ENCODE data around the gene SUMO3. TPM values are rescaled to one million over a fixed set of nuclear protein-coding genes. Genes with fewer than 3 reads are reported as not detected.

SUMO3 gene
- total RNA-seq, 1 donor from 2014 or later = 90.3 TPM

DNA sequence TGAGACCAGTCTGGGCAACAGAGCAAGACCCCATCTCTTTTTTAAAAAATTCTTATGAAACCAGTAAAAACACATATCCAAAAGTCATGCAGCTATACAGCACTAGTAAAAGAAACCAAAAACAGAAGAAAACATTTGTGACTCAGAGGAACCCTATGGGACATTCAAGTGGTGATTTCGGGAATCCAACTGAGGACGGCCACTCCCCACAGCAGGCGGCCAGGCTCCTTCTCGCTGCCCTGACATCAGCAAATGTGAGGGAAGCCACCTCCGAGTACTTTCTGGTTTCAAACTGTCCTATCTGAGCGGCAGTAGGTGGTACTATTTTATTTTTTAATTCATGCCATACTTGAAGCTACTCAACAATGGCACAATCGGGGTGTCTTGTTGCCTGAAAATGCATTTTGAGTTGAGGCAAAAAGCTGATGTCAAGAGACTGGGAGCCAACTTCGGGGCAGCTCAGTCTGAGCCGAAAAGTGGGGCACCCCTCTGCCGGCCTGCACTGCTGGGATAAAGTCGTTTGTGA lies 3.3 kb downstream of the SUMO3 start:
- intact Hi-C loops (cut with micrococcal nuclease) = loop anchor here (5.0 to 10.0 kb wide), 3 partner anchors 113 to 1840 kb away; partner anchors contain the start of genes PCBP3 and PKNOX1
- Mint-ChIP-seq H3K36me3 (ENCODE audit: low read depth) (peaks cover 13% of the 10 kb centered on the region), H3K4me3 (no peak overlapping the region), H3K4me1 (peaks cover 15% of the 10 kb centered on the region), H3K27me3 (no peaks in the 10 kb centered on the region), H3K27ac (no peak overlapping the region), H3K9me3 (no peaks in the 10 kb centered on the region)
- DNase-seq = no peak

DNA sequence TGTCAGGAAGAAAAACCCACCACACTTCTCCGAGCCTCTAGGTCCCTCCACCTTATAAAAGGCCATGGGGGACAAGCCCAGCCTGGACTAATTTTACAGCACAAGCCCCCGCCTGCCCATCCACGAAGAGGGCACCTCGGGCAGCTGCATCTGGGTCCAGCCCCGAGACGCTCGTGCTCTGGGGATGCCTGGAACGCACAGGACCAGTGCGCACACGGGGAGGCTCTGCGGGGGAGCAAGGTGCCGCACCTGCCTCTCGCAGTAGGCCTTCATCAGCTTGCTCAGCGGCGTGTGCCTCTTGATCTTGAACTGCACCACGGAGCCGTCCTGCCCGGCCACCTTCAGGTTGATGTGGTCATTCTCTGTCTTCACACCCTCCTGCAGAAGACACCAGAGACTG lies 4.1 kb downstream of the SUMO3 start:
- Mint-ChIP-seq H3K27me3 (no peaks in the 10 kb centered on the region), H3K4me3 (no peak overlapping the region), H3K36me3 (ENCODE audit: low read depth) (peaks cover 20% of the 10 kb centered on the region), H3K4me1 (peaks cover 15% of the 10 kb centered on the region), H3K9me3 (no peaks in the 10 kb centered on the region), H3K27ac (no peak overlapping the region)
- no peak for DNase-seq
- intact Hi-C loops (cut with micrococcal nuclease) = loop anchor here (10.0 kb wide), 1 partner anchor 1839 kb away; the partner anchor contains the start of gene PKNOX1

DNA sequence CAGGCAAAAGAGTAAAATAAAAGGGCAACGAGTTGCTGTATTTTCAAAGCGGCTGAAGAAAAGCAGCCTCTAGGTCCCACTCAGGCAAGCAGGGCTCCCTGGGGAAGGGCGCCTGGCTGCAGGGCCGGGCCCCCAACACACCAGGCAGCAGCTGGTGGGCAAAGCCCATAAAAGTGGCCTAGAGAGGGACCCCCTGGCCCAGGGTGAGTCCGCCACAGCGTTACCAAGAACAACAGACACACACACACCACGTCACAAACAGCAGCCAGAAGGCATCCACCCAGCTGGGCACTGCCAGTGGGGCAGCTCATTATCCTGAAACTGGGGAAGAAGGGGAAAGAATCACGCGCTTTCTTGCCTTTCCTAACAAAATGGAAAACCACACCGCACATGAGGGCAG lies 4.7 kb downstream of the SUMO3 start:
- H3K27ac Mint-ChIP-seq = no peak overlapping the region
- no peaks in the 10 kb centered on the region for H3K9me3 Mint-ChIP-seq
- peaks cover 15% of the 10 kb centered on the region for H3K4me1 Mint-ChIP-seq
- no peaks in the 10 kb centered on the region for H3K27me3 Mint-ChIP-seq
- intact Hi-C loops (cut with micrococcal nuclease) = loop anchor here (10.0 kb wide), 1 partner anchor 1838 kb away; the partner anchor contains the start of gene PKNOX1
- H3K36me3 Mint-ChIP-seq (ENCODE audit: low read depth) = peaks cover 22% of the 10 kb centered on the region
- no peak for DNase-seq
- no peak overlapping the region for H3K4me3 Mint-ChIP-seq

DNA sequence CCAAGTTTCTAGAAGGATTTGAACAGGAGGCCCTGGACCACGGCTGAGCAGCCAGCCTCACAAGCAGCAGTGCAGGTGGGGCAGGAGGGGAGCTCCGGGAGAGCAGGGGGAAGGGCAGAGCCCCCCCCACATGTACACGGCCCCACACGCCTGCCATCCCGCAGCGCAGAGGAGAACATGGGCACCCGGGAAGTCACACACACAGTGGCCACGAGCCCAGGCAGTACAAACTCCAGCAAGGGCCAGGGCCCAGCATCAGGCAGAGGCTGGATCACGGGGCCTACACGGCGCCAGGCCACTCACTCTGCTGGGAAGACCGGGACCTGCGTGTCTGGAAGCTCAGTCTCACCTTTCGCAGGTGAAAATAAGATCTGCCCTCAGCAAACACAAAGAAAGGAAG lies 5.2 kb downstream of the SUMO3 start:
- Mint-ChIP-seq H3K4me3 (no peak overlapping the region), H3K27me3 (no peaks in the 10 kb centered on the region), H3K9me3 (no peaks in the 10 kb centered on the region), H3K4me1 (peaks cover 15% of the 10 kb centered on the region), H3K36me3 (ENCODE audit: low read depth) (peaks cover 23% of the 10 kb centered on the region), H3K27ac (no peak overlapping the region)
- DNase-seq = no peak
- intact Hi-C loops (cut with micrococcal nuclease) = loop anchor here (10.0 kb wide), 1 partner anchor 1838 kb away; the partner anchor contains the start of gene PKNOX1

DNA sequence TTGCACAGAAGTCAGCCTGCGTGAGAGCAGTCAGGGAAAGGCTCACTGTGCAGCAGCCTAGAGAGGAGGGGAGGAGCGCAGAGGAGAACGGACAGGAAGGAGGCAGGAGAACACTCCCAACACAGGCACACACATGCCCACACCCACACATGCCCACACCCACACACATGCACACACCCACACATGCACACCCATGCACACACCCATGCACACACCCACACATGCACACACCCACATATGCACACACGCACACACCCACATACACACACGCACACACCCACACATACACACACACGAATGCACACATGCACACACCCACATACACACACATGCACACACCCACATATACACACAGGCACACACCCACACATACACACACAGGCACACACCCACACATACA lies 7.1 kb downstream of the SUMO3 start:
- no peak for DNase-seq
- Mint-ChIP-seq H3K9me3 (no peaks in the 10 kb centered on the region), H3K4me3 (no peak overlapping the region), H3K36me3 (ENCODE audit: low read depth) (peaks cover 33% of the 10 kb centered on the region), H3K4me1 (peaks cover 14% of the 10 kb centered on the region), H3K27me3 (no peaks in the 10 kb centered on the region), H3K27ac (peak overlapping the region; percentile 21)
- intact Hi-C loops (cut with micrococcal nuclease) = loop anchor here (10.0 kb wide), 1 partner anchor 1836 kb away; the partner anchor contains the start of gene PKNOX1

DNA sequence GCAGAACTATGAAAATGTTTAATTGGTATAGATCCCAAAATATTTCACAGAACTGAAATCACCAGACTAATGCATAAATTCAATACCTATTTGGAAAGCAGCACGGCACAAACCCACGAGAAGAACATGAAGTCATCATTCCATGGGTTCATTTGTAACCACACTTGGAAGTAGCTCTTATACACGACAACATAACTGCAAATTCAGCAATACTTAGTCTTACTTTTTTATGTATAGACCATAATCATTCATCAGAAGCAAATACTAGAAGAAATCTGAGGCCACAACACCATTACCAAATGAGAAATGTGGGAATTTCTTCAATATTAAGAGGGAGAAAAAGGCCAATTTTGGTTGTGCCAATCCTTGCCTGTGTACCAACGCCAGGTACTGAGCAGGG lies 12.0 kb downstream of the SUMO3 start:
- Mint-ChIP-seq H3K9me3 (no peaks in the 10 kb centered on the region), H3K4me1 (peaks cover 19% of the 10 kb centered on the region), H3K36me3 (ENCODE audit: low read depth) (peaks cover 57% of the 10 kb centered on the region), H3K27ac (no peak overlapping the region), H3K27me3 (no peaks in the 10 kb centered on the region), H3K4me3 (no peak overlapping the region)
- no peak for DNase-seq
- intact Hi-C loops (cut with micrococcal nuclease) = loop anchor here (10.0 kb wide), 1 partner anchor 279 kb away; no protein-coding TSS in a partner anchor

DNA sequence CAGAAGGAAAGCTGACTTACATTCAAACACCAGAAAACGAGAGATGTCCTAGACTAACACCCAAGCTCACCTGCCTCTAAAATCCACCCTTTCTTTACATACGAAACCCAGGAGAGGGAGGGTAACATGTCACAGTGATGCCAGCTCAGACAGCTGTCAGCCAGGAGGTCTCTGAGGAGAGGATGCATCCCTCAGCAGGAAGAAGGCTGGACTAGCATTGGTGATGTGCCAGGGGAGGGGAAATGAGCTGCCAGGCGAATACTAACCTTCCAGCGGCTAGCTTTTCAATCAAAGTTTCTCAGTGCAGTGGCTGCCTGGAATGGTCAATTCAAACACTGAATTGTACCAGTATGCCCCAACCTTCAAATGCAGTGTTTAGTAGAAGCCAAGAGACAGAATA lies 12.6 kb downstream of the SUMO3 start:
- DNase-seq = no peak
- no peaks in the 10 kb centered on the region for H3K27me3 Mint-ChIP-seq
- no peak overlapping the region for H3K4me3 Mint-ChIP-seq
- H3K9me3 Mint-ChIP-seq = no peaks in the 10 kb centered on the region
- no peak overlapping the region for H3K27ac Mint-ChIP-seq
- peaks cover 21% of the 10 kb centered on the region for H3K4me1 Mint-ChIP-seq
- peaks cover 61% of the 10 kb centered on the region for H3K36me3 Mint-ChIP-seq (ENCODE audit: low read depth)
- intact Hi-C loops (cut with micrococcal nuclease) = loop anchor here (10.0 kb wide), 1 partner anchor 280 kb away; no protein-coding TSS in a partner anchor

DNA sequence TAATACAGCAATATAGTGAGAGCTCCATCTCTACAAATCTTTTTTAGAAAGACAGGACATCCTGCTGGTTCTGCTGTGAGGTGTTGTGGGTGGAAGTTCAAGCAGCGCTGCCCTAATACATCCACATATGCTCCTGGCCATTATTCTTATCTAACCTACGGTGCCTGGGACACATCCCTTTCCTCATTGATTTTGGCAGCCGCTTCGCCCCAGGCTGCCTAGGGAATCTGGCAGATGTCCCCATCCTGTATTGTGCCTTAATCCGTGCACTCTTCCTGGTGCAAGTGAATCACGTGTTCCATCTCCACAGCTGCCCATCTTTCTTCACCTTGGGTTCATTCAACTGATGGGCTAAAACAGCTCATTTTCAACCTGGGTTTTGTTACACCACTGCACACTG lies 13.1 kb downstream of the SUMO3 start:
- no peak for DNase-seq
- intact Hi-C loops (cut with micrococcal nuclease) = loop anchor here (10.0 kb wide), 1 partner anchor 280 kb away; no protein-coding TSS in a partner anchor
- Mint-ChIP-seq H3K4me3 (no peak overlapping the region), H3K9me3 (no peaks in the 10 kb centered on the region), H3K4me1 (peaks cover 26% of the 10 kb centered on the region), H3K27me3 (no peaks in the 10 kb centered on the region), H3K27ac (no peak overlapping the region), H3K36me3 (ENCODE audit: low read depth) (peaks cover 59% of the 10 kb centered on the region)

DNA sequence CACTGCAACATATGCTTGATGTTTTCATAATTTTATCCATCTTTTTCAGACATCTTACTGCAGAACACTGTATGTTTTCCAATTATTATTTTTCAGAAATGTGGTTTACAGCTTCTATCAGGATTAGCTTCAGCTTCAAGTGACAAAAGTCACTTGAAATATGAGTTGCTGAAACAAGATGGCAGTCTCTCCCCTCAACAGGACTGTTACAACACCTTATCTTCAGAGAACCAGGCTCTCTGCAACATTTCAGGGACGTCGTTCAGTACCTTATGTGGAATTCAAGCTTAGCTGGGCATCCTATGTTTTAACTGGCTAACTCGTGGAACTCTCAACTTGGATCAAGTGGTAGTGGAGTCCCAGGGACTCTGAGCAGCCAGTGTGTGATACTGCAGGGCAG lies 14.2 kb downstream of the SUMO3 start:
- no peaks in the 10 kb centered on the region for H3K27me3 Mint-ChIP-seq
- intact Hi-C loops (cut with micrococcal nuclease) = loop anchor here (10.0 kb wide), 1 partner anchor 281 kb away; no protein-coding TSS in a partner anchor
- no peak for DNase-seq
- H3K27ac Mint-ChIP-seq = no peak overlapping the region
- H3K9me3 Mint-ChIP-seq = no peaks in the 10 kb centered on the region
- peak overlapping the region; percentile 100 for H3K4me3 Mint-ChIP-seq
- H3K36me3 Mint-ChIP-seq (ENCODE audit: low read depth) = peaks cover 60% of the 10 kb centered on the region
- peaks cover 32% of the 10 kb centered on the region for H3K4me1 Mint-ChIP-seq

DNA sequence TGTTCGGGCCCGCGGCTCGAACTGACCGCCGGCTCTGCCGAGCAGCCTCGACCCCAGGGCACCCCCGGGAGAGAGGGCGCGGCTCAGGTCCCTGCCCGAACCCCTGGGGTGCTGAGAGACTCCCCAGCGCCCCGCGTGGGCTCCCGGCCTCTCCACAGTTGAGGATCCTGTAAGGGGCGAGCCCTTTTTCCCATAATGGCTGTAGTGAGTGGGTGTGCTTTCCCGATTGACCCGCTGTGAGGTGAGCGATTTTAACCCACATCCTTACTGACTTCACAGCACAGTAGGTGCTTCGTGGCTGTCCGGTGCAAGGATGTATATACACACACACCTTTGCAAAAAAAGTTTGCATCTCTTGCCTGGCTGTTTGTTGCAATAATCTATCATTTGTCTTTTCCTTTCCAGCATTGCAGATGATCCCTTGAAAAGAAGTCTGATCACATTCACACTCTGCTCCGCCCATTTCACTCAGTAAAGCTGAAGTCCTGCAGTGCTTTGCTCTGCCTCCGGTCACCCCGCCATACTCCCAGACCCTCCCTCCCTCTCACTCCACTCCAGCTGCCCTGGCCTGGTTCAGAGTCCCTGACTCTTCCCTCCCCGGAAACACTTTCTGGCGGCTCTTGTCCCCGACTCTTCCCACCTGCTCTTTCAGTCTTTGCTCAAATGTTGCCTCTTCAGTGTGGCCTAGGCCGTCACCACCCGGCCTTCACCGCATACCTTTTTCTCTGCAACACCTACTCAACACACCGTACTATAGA lies 15.3 kb downstream of the SUMO3 start:
- H3K9me3 Mint-ChIP-seq = no peaks in the 10 kb centered on the region
- intact Hi-C loops (cut with micrococcal nuclease) = loop anchor here (1.0 to 10.0 kb wide), 2 partner anchors 129 to 282 kb away; no protein-coding TSS in a partner anchor
- H3K4me3 Mint-ChIP-seq = peak overlapping the region; percentile 100
- no peak for DNase-seq
- peaks cover 66% of the 10 kb centered on the region for H3K36me3 Mint-ChIP-seq (ENCODE audit: low read depth)
- H3K27ac Mint-ChIP-seq = peak overlapping the region; percentile 85
- no peaks in the 10 kb centered on the region for H3K27me3 Mint-ChIP-seq
- peaks cover 36% of the 10 kb centered on the region for H3K4me1 Mint-ChIP-seq

DNA sequence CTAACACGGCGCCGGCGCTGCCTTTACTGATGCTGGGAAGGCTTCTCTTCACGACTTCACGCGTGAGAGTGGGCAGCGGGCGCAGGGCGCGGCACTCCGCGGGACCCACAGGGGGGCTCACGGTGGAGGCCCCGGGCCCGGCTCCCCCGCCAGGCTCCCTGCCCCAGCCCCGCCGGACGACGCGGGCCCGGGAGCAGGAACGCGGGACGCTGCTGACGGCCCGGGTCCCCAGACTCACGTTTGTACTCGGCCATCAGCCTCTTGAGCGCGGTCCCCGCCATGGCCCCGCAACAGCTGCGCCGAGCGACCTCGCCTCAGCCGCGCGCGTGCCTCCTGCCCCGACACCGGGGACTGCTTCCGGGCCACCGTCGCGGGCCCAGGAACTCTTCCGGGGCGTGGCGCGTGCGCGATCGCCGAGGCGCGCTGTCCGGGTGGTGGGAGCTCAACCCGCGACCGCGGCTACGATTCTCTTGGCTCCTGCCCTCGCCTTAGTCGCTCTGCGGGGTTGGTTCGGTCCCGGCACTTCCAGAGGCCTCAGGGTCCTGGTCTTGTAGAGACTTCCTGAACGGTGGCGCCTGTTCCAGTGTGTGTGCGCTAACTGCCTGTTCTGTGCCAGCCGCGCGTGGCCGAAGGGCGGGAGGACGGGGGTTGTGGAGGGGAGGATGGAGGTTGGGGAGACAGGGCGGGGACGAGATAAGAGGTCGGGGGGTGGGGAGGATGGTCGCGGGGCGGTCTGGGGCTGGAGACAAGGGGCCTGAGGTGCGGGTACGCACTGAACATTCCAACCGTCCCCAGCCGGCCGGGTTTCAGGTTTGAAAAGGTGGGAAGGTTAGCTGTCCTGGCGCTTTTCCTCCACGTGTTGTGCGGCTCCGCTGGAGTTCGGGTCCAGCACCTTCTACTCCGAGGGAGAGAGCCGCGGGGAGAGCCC lies 16.1 kb downstream of the SUMO3 start, which contains the start of gene UBE2G2:
Gene UBE2G2 (minus strand): TSS at position 353 of the 928 bp plus-strand sequence. CDS start 72 bp downstream, at position 281.
- intact Hi-C loops (cut with micrococcal nuclease) = loop anchor here (1.0 to 10.0 kb wide), 4 partner anchors 17 to 283 kb away; partner anchors contain the start of gene SUMO3
- Mint-ChIP-seq H3K36me3 (ENCODE audit: low read depth) (peaks cover 64% of the 10 kb centered on the region), H3K9me3 (no peaks in the 10 kb centered on the region), H3K4me3 (peak within 1 kb of the TSS; percentile 100), H3K4me1 (peaks cover 37% of the 10 kb centered on the region), H3K27ac (peak within 1 kb of the TSS; percentile 93), H3K27me3 (no peaks in the 10 kb centered on the region)
- DNase-seq = peak; percentile 97

DNA sequence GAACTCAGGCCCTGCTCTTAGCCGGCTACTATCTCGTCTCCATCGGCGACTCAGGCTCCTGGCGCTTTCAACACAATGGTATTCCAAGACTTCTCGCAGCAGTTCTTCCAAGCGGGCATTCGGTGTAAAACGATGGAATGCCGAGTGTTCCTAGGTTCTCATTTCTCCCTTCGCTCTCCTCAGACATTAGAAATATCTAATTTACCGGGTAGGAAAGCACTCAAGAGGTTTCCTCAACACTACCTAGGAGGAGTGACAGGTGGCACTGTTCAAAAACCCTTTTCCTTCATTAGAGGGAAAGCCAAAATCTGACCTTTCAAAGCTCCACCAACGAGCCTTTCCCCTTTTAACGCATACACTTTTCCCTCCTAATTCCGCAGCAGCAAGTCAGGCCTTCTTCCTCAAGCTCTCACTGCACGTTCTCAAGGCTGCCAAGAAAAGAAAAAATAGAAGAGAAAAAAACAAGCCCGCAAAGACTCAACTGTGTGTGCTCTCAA lies 16.8 kb downstream of the SUMO3 start:
- Mint-ChIP-seq H3K4me3 (peak overlapping the region; percentile 100), H3K27me3 (no peaks in the 10 kb centered on the region), H3K27ac (peak overlapping the region; percentile 93), H3K36me3 (ENCODE audit: low read depth) (peaks cover 67% of the 10 kb centered on the region), H3K4me1 (peaks cover 44% of the 10 kb centered on the region), H3K9me3 (no peaks in the 10 kb centered on the region)
- DNase-seq = peak; percentile 78
- intact Hi-C loops (cut with micrococcal nuclease) = loop anchor here (1.0 to 10.0 kb wide), 3 partner anchors 17 to 284 kb away; partner anchors contain the start of gene SUMO3

DNA sequence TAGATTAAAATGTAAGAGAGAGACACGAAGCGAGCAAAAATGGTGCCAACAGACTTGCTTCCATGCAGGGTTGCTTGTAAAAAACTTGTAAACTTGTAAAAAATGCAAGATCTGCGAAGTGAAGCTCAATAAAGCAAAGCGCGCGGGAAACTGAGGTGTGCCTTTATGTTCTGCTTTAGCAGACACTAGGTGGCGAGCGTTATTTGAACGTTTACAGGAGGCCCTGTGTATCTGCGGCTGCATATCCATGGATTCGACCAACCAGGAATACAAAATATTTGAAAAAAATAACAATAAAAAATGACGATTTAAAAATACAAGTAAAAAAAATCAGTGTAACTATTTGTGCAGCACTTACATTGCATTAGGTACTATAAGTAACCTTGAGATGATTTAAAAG lies 17.8 kb downstream of the SUMO3 start:
- H3K36me3 Mint-ChIP-seq (ENCODE audit: low read depth) = peaks cover 61% of the 10 kb centered on the region
- peak overlapping the region; percentile 100 for H3K4me3 Mint-ChIP-seq
- peak; percentile 71 for DNase-seq
- H3K27ac Mint-ChIP-seq = peak overlapping the region; percentile 20
- no peaks in the 10 kb centered on the region for H3K9me3 Mint-ChIP-seq
- no peaks in the 10 kb centered on the region for H3K27me3 Mint-ChIP-seq
- intact Hi-C loops (cut with micrococcal nuclease) = loop anchor here (10.0 kb wide), 1 partner anchor 285 kb away; no protein-coding TSS in a partner anchor
- H3K4me1 Mint-ChIP-seq = peaks cover 44% of the 10 kb centered on the region
